ENCODE measurements around the gene RPS14. TPM values are rescaled to one million over a fixed set of nuclear protein-coding genes. Genes with fewer than 3 reads are reported as not detected.

Gene RPS14
- total RNA-seq, 1 experiment from 2014 or later: 2,031 TPM

GRCh38 chr5:150408231-150408943 is 41.2 kb downstream of the RPS14 start:
- BruUV-seq (replicated peaks): no TSS peak
- Histone ChIP-seq H3K79me2 (ENCODE audit: low read length) (no peaks in the 10 kb centered on the region), H4K20me1 (ENCODE audit: low read length) (no peaks in the 10 kb centered on the region), H3K4me1 (ENCODE audit: insufficient read depth, low read length) (no peaks in the 10 kb centered on the region; the same call in 1 of the 2 replicates), H3K9me3 (ENCODE audit: low read length) (no peaks in the 10 kb centered on the region), H3K9ac (ENCODE audit: low read length) (no peak overlapping the region), H3K9me2 (replicated peaks; ENCODE audit: low read length) (no peaks in the 10 kb centered on the region), H3F3A (ENCODE audit: low read length, unreplicated experiment) (no peaks in the 10 kb centered on the region), H3K4me3 (ENCODE audit: low read length) (no peak overlapping the region), H3K4me2 (ENCODE audit: low read length) (no peak overlapping the region), H3K27me3 (ENCODE audit: low read length) (no peaks in the 10 kb centered on the region), H3K27ac (ENCODE audit: low read length) (no peak overlapping the region), H3K36me3 (ENCODE audit: low read depth, low read length) (no peaks in the 10 kb centered on the region), H2AFZ (ENCODE audit: low read length) (no peak overlapping the region)
- ChIA-PET POLR2A (ENCODE audit: unreplicated experiment) (no interaction called here), CTCF (no interaction called here)
- DNase-seq (no peak), ATAC-seq (no peak)
- intact Hi-C loops (cut with micrococcal nuclease): no loop called here
- TF ChIP-seq, protein P1, sequence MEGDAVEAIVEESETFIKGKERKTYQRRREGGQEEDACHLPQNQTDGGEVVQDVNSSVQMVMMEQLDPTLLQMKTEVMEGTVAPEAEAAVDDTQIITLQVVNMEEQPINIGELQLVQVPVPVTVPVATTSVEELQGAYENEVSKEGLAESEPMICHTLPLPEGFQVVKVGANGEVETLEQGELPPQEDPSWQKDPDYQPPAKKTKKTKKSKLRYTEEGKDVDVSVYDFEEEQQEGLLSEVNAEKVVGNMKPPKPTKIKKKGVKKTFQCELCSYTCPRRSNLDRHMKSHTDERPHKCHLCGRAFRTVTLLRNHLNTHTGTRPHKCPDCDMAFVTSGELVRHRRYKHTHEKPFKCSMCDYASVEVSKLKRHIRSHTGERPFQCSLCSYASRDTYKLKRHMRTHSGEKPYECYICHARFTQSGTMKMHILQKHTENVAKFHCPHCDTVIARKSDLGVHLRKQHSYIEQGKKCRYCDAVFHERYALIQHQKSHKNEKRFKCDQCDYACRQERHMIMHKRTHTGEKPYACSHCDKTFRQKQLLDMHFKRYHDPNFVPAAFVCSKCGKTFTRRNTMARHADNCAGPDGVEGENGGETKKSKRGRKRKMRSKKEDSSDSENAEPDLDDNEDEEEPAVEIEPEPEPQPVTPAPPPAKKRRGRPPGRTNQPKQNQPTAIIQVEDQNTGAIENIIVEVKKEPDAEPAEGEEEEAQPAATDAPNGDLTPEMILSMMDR (conservative IDR thresholded peaks at IDR 0.05; ENCODE audit: low read depth, low read length): no peak
- no peak for TF ChIP-seq EZH2phosphoT487 (IDR thresholded peaks at IDR 0.05; ENCODE audit: borderline replicate concordance, low read length)
- no peak for TF ChIP-seq EZH2 (IDR thresholded peaks at IDR 0.05; ENCODE audit: low read length, unreplicated experiment)

- ATAC-seq (no peak), DNase-seq (no peak)
- Histone ChIP-seq H4K20me1 (ENCODE audit: low read length) (no peaks in the 10 kb centered on the region), H3K36me3 (ENCODE audit: low read depth, low read length) (no peaks in the 10 kb centered on the region), H3K4me3 (ENCODE audit: low read length) (no peak overlapping the region), H3K4me1 (ENCODE audit: insufficient read depth, low read length) (no peaks in the 10 kb centered on the region; the same call in 1 of the 2 replicates), H3K4me2 (ENCODE audit: low read length) (no peak overlapping the region), H3F3A (ENCODE audit: low read length, unreplicated experiment) (no peaks in the 10 kb centered on the region), H3K27ac (ENCODE audit: low read length) (no peak overlapping the region), H3K27me3 (ENCODE audit: low read length) (no peaks in the 10 kb centered on the region), H2AFZ (ENCODE audit: low read length) (no peak overlapping the region), H3K9me2 (replicated peaks; ENCODE audit: low read length) (no peaks in the 10 kb centered on the region), H3K9me3 (ENCODE audit: low read length) (no peaks in the 10 kb centered on the region), H3K9ac (ENCODE audit: low read length) (no peak overlapping the region), H3K79me2 (ENCODE audit: low read length) (no peaks in the 10 kb centered on the region)
- BruUV-seq (replicated peaks): no TSS peak
- TF ChIP-seq EZH2phosphoT487 (IDR thresholded peaks at IDR 0.05; ENCODE audit: borderline replicate concordance, low read length): no peak
- no peak for TF ChIP-seq EZH2 (IDR thresholded peaks at IDR 0.05; ENCODE audit: low read length, unreplicated experiment)
- TF ChIP-seq, protein P1 (conservative IDR thresholded peaks at IDR 0.05; ENCODE audit: low read depth, low read length): no peak
- ChIA-PET POLR2A (ENCODE audit: unreplicated experiment) (no interaction called here), CTCF (no interaction called here)
- intact Hi-C loops (cut with micrococcal nuclease): no loop called here
These were observed 42.3 kb downstream of the RPS14 start for GRCh38 chr5:150407096-150407720.

GRCh38 chr5:150406723-150407095 is 42.8 kb downstream of the RPS14 start:
- Histone ChIP-seq H3K9me3 (ENCODE audit: low read length) (no peaks in the 10 kb centered on the region), H3K4me2 (ENCODE audit: low read length) (no peak overlapping the region), H3K79me2 (ENCODE audit: low read length) (no peaks in the 10 kb centered on the region), H3K9ac (ENCODE audit: low read length) (no peak overlapping the region), H3F3A (ENCODE audit: low read length, unreplicated experiment) (no peaks in the 10 kb centered on the region), H3K4me1 (ENCODE audit: insufficient read depth, low read length) (no peaks in the 10 kb centered on the region; the same call in 1 of the 2 replicates), H3K36me3 (ENCODE audit: low read depth, low read length) (no peaks in the 10 kb centered on the region), H3K9me2 (replicated peaks; ENCODE audit: low read length) (no peaks in the 10 kb centered on the region), H3K4me3 (ENCODE audit: low read length) (no peak overlapping the region), H4K20me1 (ENCODE audit: low read length) (no peaks in the 10 kb centered on the region), H3K27ac (ENCODE audit: low read length) (no peak overlapping the region), H2AFZ (ENCODE audit: low read length) (no peak overlapping the region), H3K27me3 (ENCODE audit: low read length) (no peaks in the 10 kb centered on the region)
- BruUV-seq (replicated peaks): no TSS peak
- intact Hi-C loops (cut with micrococcal nuclease): no loop called here
- CTCF ChIA-PET: no interaction called here
- DNase-seq: no peak
- POLR2A ChIA-PET (ENCODE audit: unreplicated experiment): no interaction called here
- TF ChIP-seq EZH2phosphoT487 (IDR thresholded peaks at IDR 0.05; ENCODE audit: borderline replicate concordance, low read length) (no peak), EZH2 (IDR thresholded peaks at IDR 0.05; ENCODE audit: low read length, unreplicated experiment) (no peak)
- TF ChIP-seq, protein P1 (conservative IDR thresholded peaks at IDR 0.05; ENCODE audit: low read depth, low read length): no peak
- ATAC-seq: no peak

All from PC-3 (cell line).